ENCODE measurements around the gene TAGLN3. TPM values are rescaled to one million over a fixed set of nuclear protein-coding genes. Genes with fewer than 3 reads are reported as not detected.

TAGLN3 gene
- total and polyA plus RNA-seq, 2 experiments from 2014 or later: 0.61 TPM; not detected in 1

- H3K27me3 ChIP-seq (replicated peaks; ENCODE audit: insufficient read depth): no peaks in the 10 kb centered on the region
- TF ChIP-seq EZH2phosphoT487 (IDR thresholded peaks at IDR 0.05; ENCODE audit: insufficient read depth, low read depth) (no peak), EZH2 (IDR thresholded peaks at IDR 0.05; ENCODE audit: insufficient read depth, poor library complexity, severe bottlenecking) (no peak)
- H4K20me1 ChIP-seq (ENCODE audit: insufficient read depth): no peaks in the 10 kb centered on the region
- no peaks in the 10 kb centered on the region for H3K36me3 ChIP-seq (ENCODE audit: low read depth)
- no peaks in the 10 kb centered on the region for H3K9me2 ChIP-seq (ENCODE audit: insufficient read depth)
- 93 to 97% methylated on average over 4 of the region's 4 CpGs for WGBS, 2 experiments (ENCODE audit: low coverage in 1 of 2, low lambda C conversion rate in 2 of 2, missing lambda C conversion rate in 2 of 2)
- in situ Hi-C loops (cut with MboI): no loop called here
- H3K79me2 ChIP-seq (ENCODE audit: insufficient read depth): no peaks in the 10 kb centered on the region
- no peak overlapping the region for H3K9ac ChIP-seq
- H3K27ac ChIP-seq: no peak overlapping the region
- H3K9me3 ChIP-seq (ENCODE audit: low read depth): no peaks in the 10 kb centered on the region
- no peaks in the 10 kb centered on the region for H3K4me1 ChIP-seq (ENCODE audit: insufficient read depth)
- DNase-seq: no peak
- no peaks in the 10 kb centered on the region for H3F3A ChIP-seq (ENCODE audit: insufficient read depth)
- no peak overlapping the region for H3K4me2 ChIP-seq (ENCODE audit: unreplicated experiment)
- H2AFZ ChIP-seq: no peak overlapping the region
- no peak overlapping the region for H3K4me3 ChIP-seq
These were observed 29.1 kb downstream of the TAGLN3 start for GRCh38 chr3:112027826-112028225.

GRCh38 chr3:112030901-112031300 is 32.2 kb downstream of the TAGLN3 start:
- 91 to 94% methylated on average over 5 of the region's 5 CpGs for WGBS, 2 experiments (ENCODE audit: low coverage in 1 of 2, low lambda C conversion rate in 2 of 2, missing lambda C conversion rate in 2 of 2)

GRCh38 chr3:112032098-112032731 is 33.5 kb downstream of the TAGLN3 start:
- H4K20me1 ChIP-seq (ENCODE audit: insufficient read depth): no peaks in the 10 kb centered on the region
- H3K9me2 ChIP-seq (ENCODE audit: insufficient read depth): no peaks in the 10 kb centered on the region
- no peaks in the 10 kb centered on the region for H3K9me3 ChIP-seq (ENCODE audit: low read depth)
- no peak overlapping the region for H3K4me3 ChIP-seq
- H3K4me2 ChIP-seq (ENCODE audit: unreplicated experiment): no peak overlapping the region
- no peak overlapping the region for H2AFZ ChIP-seq
- no peak for TF ChIP-seq EZH2phosphoT487 (IDR thresholded peaks at IDR 0.05; ENCODE audit: insufficient read depth, low read depth)
- TF ChIP-seq EZH2 (IDR thresholded peaks at IDR 0.05; ENCODE audit: insufficient read depth, poor library complexity, severe bottlenecking): no peak
- 58 to 61% methylated on average over 5 of the region's 5 CpGs for WGBS, 2 experiments (ENCODE audit: low coverage in 1 of 2, low lambda C conversion rate in 2 of 2, missing lambda C conversion rate in 2 of 2)
- no peak overlapping the region for H3K27ac ChIP-seq
- H3K79me2 ChIP-seq (ENCODE audit: insufficient read depth): no peaks in the 10 kb centered on the region
- no peaks in the 10 kb centered on the region for H3K27me3 ChIP-seq (replicated peaks; ENCODE audit: insufficient read depth)
- no peaks in the 10 kb centered on the region for H3K36me3 ChIP-seq (ENCODE audit: low read depth)
- H3F3A ChIP-seq (ENCODE audit: insufficient read depth): no peaks in the 10 kb centered on the region
- no peak overlapping the region for H3K9ac ChIP-seq
- H3K4me1 ChIP-seq (ENCODE audit: insufficient read depth): no peaks in the 10 kb centered on the region
- no peak for DNase-seq
- in situ Hi-C loops (cut with MboI): no loop called here

More at GRCh38 chr3:112030901-112031300, 32.2 kb downstream of the TAGLN3 start:
- H3K4me3 ChIP-seq: no peak overlapping the region
- no peaks in the 10 kb centered on the region for H3K36me3 ChIP-seq (ENCODE audit: low read depth)
- H4K20me1 ChIP-seq (ENCODE audit: insufficient read depth): no peaks in the 10 kb centered on the region
- no peaks in the 10 kb centered on the region for H3F3A ChIP-seq (ENCODE audit: insufficient read depth)
- no peaks in the 10 kb centered on the region for H3K79me2 ChIP-seq (ENCODE audit: insufficient read depth)
- TF ChIP-seq EZH2 (IDR thresholded peaks at IDR 0.05; ENCODE audit: insufficient read depth, poor library complexity, severe bottlenecking) (no peak), EZH2phosphoT487 (IDR thresholded peaks at IDR 0.05; ENCODE audit: insufficient read depth, low read depth) (no peak)
- in situ Hi-C loops (cut with MboI): no loop called here
- no peak overlapping the region for H3K27ac ChIP-seq
- H3K9ac ChIP-seq: no peak overlapping the region
- no peaks in the 10 kb centered on the region for H3K27me3 ChIP-seq (replicated peaks; ENCODE audit: insufficient read depth)
- no peak for DNase-seq
- H3K9me3 ChIP-seq (ENCODE audit: low read depth): no peaks in the 10 kb centered on the region
- no peaks in the 10 kb centered on the region for H3K4me1 ChIP-seq (ENCODE audit: insufficient read depth)
- H3K9me2 ChIP-seq (ENCODE audit: insufficient read depth): no peaks in the 10 kb centered on the region
- H3K4me2 ChIP-seq (ENCODE audit: unreplicated experiment): no peak overlapping the region
- H2AFZ ChIP-seq: no peak overlapping the region

GRCh38 chr3:112034436-112034835 is 35.7 kb downstream of the TAGLN3 start, which contains the start of gene TMPRSS7:
TSS of gene TMPRSS7 (plus strand) at chr3:112034736. CDS start at chr3:112034846, 110 bp downstream.
- WGBS, 2 experiments (ENCODE audit: low coverage in 1 of 2, low lambda C conversion rate in 2 of 2, missing lambda C conversion rate in 2 of 2): 62 to 75% methylated on average over 4 of the region's 4 CpGs
- TF ChIP-seq EZH2 (IDR thresholded peaks at IDR 0.05; ENCODE audit: insufficient read depth, poor library complexity, severe bottlenecking) (no peak), EZH2phosphoT487 (IDR thresholded peaks at IDR 0.05; ENCODE audit: insufficient read depth, low read depth) (no peak)

More at GRCh38 chr3:112034436-112034835, 35.7 kb downstream of the TAGLN3 start, which contains the start of gene TMPRSS7:
- H3F3A ChIP-seq (ENCODE audit: insufficient read depth): peaks cover 5% of the 10 kb centered on the region; the same call in 1 of the 2 replicates
- H3K9ac ChIP-seq: no peak within 1 kb of the TSS
- H3K9me3 ChIP-seq (ENCODE audit: low read depth): no peaks in the 10 kb centered on the region
- peaks cover 12% of the 10 kb centered on the region; the same call in 1 of the 2 replicates for H3K4me1 ChIP-seq (ENCODE audit: insufficient read depth)
- no peaks in the 10 kb centered on the region for H4K20me1 ChIP-seq (ENCODE audit: insufficient read depth)
- H3K4me3 ChIP-seq: no peak within 1 kb of the TSS
- no peaks in the 10 kb centered on the region for H3K36me3 ChIP-seq (ENCODE audit: low read depth)
- H3K79me2 ChIP-seq (ENCODE audit: insufficient read depth): no peaks in the 10 kb centered on the region
- H3K9me2 ChIP-seq (ENCODE audit: insufficient read depth): no peaks in the 10 kb centered on the region
- no peaks in the 10 kb centered on the region for H3K27me3 ChIP-seq (replicated peaks; ENCODE audit: insufficient read depth)
- H3K27ac ChIP-seq: no peak within 1 kb of the TSS
- DNase-seq: no peak
- no peak within 1 kb of the TSS for H2AFZ ChIP-seq
- no peak within 1 kb of the TSS for H3K4me2 ChIP-seq (ENCODE audit: unreplicated experiment)
- in situ Hi-C loops (cut with MboI): no loop called here
